Hematopoietic multipotent progenitor cell (in vitro differentiated cells): Measurements from ENCODE around the gene RHOF. TPM values are rescaled to one million over a fixed set of nuclear protein-coding genes. Genes with fewer than 3 reads are reported as not detected.
"Not testable (repeated sequence)": the region's sequence is repeated elsewhere in the genome, so short reads cannot be mapped to it uniquely, and the experiment has no call there.

Experiments
- DNase-seq, 3 donors: peaks; one replicate each; pipeline ENCODE4 v3.0.0-alpha.2; 2011 to 2015; ENCODE audit warnings: low read depth in 2 of 3, low spot score in 2 of 3
- total RNA-seq: library from RNA; depleted of rRNA; stranded (reverse); fragments of >200 nt; gene quantifications from one replicate; pipeline ENCODE4 v1.2.3, GENCODE V29; 2012

RHOF gene
- total RNA-seq, 1 donor = 74.3 TPM

GRCh38 chr12:121794534-121795033 is 1.1 kb upstream of the RHOF start:
- DNase-seq = no peak

- peak; percentile 90 to 94 (median 94) for DNase-seq
Observed at GRCh38 chr12:121793838-121794533, 498 bp upstream of the RHOF start.

GRCh38 chr12:121792607-121793439 is 665 bp downstream of the RHOF start:
- DNase-seq = peak in 2 of 3 donors; percentile 67 to 72

DNA sequence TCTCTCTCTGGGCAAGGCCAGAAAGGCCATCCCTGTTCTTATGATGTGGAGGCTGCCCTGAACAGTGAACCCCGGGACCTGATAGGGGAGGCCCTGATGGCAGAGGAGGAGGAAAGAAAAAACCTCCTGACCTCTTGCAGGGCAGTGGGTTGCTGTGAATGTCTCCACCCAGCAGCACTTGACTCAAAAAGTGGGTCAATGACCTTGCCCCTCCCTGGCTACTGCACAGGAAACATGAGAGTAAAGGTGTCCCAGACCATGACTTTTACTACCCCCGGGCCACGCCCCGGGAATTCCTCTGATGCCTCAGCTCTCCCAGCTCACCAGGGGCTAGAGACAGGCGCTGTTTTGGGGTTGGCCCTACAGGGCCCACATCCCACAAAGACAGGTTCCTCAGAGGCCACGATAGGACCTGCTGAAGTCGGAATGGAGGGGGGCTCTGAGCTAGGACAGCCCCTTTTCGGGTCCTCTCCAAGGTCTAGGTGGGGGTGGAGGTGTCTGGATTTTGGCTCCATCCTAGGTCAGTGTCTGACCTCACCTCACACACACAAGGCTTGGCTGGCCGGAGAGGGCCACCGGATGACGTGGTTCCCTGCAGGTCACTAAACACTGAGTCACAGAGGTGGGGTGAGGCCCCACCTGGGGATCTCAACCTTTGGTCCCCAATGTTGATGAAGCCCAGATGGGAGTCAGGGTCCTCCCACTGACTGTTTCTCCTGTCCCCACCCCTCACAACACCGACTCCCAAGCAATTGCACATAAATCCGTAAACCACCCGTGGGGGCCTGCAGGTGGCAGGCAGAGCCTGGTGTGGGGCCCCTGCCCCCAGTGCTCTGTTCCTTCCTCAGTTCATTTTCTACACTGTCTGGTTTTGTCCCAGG is 1.6 kb downstream of the RHOF start:
- DNase-seq = no peak

DNA sequence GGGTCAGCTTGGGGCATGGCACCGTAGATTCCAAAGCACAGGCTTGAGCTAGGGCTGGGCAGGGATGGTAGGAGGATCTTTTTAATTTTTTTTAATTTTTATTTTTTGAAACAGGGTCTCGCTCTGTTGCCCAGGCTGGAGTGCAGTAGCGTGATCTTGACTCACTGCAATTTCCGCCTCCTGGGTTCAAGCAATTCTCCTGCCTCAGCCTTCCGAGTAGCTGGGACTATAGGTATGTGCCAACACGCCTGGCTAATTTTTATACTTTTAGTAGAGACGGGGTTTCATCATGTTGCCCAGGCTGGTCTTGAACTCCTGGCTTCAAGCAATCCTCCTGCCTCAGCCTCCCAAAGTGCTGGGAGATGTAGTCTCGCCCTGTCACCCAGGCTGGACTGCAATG is 2.7 kb downstream of the RHOF start:
- DNase-seq = not testable (repeated sequence)

DNA sequence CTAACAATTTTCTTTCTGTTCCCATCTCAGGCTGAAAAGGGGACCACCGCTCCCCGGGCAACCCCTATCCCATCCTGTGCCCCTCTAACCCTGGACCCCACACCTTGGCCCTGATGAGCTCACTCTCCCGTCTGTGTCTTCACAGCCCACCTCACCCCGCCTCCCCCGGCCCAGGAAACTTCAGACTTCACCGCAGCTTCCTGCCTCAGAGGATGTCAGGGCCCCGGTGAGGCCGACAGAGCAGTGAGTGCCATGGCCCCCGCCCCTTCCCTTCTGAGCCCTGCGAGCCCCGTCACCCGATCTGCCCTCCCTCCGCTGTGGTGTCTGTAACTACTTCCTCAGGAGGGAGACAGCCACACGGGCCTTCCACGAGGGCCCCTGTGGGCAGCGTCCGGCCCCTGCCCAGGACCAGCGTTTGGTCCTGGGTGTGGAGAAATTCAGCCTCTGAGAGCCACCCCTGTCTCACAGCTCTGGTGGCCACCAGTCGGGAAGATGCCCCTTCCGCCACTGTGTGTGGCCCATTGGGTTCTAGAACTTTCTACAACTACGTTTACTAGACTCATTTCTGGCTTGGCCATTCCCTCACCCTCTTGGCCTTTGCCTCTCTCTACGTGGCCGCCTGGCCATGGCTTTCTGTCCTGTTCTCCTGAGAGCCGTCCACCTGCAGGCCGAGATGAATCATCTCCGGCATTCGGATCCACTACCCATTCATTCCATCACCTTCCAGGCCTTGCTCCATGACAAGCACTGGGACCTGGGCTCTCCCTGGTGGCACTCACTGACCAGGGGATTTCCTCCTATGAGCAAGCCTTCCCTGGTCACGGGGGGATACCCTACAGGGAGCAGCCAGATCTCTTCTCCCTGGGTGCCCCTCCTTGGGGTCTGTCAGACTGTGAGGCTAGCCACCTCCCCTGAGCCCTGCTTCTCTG is 3.4 kb downstream of the RHOF start:
- peak; percentile 85 to 97 (median 94) for DNase-seq

- peak in 2 of 3 donors; percentile 66 to 67 for DNase-seq
Observed at GRCh38 chr12:121789233-121789781, 4.2 kb downstream of the RHOF start.

DNA sequence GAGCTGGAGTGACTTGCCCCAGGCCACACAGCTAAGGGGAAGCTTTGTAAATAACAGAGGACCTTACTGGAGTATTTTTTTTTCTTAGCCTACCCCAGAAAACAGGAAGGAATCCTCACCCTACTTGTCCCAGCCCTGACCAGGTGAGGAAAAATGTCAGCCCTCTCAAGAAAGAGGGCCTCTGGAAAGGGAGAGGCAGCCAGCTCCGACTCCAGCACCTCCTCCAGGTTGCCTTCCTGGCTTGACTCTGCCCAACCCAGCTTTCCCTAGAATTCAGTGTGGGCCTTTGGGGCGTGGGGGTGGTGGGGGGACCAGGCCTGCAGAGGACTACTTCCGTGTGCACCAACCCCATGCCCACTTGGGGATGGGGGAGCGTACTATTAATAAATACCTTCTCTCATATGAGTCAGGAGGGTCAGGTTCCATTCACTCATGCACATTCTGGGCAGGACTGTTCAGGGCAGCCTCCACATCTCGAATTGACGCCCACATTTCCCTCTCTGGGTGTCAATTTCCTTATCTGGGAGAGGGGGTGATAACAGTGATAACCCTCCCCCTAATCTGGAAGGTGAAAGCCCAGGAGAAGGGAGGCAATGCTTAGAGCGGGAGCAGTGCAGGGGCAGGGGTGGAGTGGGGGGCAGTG is 5.2 kb downstream of the RHOF start:
- no peak for DNase-seq

GRCh38 chr12:121787063-121788025 is 6.1 kb downstream of the RHOF start:
- DNase-seq = no peak

DNA sequence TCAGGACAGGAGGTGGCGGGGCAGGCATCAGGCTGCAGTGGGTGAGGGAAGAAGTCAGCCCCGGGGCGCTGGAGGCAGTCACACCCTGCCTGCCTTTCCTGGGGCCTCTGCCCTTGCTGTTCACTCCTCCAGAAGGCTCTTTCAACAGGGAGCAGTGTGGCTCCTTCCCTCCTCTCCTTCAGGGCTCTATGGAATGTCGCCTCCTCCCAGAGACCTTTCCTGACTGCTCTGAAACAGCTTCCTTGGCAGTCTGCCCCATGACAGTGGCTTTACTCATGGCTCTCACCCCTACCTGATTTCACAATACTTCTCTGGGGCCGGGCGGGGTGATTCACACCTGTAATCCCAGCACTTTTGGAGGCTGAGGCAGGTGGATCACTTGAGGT is 7.1 kb downstream of the RHOF start:
- DNase-seq = no peak

GRCh38 chr12:121784460-121784859 is 9.0 kb downstream of the RHOF start:
- DNase-seq = no peak

- no peak for DNase-seq
Observed at GRCh38 chr12:121783766-121784165, 9.7 kb downstream of the RHOF start.

GRCh38 chr12:121781998-121782979 is 11.2 kb downstream of the RHOF start:
- DNase-seq = peak in 2 of 3 donors; percentile 69 to 76

DNA sequence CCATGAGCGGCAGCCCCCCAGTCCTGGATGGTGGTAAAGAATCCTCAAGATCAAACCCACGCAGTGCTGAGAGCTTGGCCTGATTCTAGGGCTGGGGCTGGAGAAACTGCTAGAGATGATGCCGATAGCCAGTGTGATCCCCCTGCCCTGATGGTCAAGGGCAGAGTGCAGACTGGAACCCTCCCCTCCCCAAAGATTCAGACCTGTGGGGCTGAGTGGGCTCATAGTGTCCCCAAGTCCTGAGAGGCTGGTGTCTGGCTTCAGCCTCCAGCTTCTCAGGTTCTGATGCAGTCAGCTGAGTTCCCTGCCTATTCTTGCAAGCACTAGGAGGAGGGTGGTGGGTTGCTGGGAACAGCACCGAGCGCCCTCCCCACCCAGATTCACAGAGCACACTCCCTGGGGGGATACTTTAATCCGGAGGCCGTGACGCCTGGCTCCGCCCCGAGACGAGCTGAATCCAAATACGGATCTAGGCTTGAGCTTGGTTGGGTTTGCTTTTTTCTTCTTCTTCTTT is 11.9 kb downstream of the RHOF start:
- no peak for DNase-seq

- no peak for DNase-seq
Observed at GRCh38 chr12:121780429-121780828, 13.1 kb downstream of the RHOF start.

- DNase-seq = no peak
Observed at GRCh38 chr12:121779422-121779895, 14.0 kb downstream of the RHOF start.
